ENCODE measurements around the gene CRELD2.
A peak's percentile ranks its signal among the peaks of the same experiment; 100 is the strongest.
"Not testable (repeated sequence)": the region's sequence is repeated elsewhere in the genome, so short reads cannot be mapped to it uniquely, and the experiment has no call there.

Gene CRELD2

DNA sequence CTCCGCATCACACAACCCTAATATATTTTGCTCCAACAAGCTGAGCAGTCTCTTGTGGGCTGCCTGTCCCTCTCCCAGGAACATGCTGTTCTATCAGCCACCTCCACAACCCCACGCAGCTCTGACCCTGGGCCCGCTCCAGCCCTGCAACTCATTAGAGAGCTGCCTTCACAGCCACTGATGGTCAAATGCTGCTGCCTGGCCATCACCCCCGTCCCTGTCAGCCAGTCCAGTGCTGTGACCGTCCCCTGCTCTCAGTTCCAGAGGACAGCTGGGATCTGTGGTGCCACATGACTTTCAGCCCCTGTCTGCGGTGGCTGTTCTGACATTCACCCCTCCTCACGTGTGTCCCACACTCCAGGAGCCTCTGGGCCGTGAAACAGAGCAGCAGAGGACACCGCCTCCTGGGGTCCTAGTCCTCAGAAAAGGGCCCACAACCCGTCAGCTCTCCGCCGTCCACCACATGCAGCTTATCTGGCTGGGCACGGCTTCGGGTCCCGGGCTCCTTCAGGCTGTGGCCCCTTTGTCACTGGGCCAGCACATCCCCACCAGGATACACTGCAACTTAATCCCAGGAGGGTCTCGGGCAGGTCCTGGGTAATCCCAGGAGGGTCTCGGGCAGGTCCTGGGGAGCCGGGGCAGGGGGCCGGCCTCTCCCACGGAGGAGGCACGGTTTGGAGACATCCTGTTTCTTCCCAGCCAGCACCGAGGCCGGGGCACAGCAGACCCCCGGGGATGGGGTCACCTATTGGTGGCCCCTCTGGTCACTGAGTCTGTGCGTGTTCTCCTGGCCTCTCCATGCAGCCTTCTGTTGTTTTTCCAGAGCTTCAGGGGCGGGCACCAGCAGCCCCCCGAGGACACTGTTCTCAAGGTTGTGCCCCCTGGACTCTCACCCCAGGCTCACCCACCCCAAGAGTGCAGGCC, 15.1 kb downstream of the CRELD2 start:
- DNase-seq: peak; percentile 46 to 51

DNA sequence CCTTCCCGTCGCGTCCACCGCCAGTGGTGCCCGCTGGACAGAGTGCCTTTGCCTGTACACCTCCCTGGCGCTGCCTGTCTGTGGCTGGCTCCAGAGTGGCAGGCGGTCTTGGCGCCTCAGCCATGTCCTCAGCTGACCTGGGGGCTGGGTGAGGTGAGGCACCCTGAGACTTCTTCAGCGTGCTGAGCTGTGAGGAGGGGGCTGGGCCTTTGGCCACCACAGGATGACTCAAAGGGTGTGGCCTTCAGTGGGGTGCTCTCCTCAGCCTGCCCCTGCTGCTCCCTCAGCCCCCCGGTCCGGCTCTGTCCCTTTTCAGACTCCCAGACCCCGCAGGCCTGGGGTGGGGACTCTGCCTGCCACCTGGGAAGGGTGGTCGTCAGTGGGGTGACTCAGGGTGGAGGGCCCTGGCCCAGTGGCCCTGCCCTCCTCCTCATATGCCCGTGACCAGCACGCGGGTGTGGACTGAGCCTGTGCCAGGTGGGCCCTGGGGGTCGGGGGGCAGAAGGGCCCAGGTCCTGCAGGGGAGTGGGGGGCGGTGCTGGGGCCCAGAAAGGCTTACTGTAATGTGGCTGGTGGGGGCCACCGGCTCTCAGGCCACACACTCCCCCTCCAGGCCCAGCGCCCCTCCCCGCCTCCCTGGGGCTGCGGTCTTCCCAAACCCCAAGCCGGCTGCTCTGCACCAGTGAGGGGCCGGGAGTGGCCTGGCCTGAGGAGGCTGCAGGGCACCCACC, 15.9 kb downstream of the CRELD2 start:
- DNase-seq: peak in 1 of 2 donors; percentile 12

DNA sequence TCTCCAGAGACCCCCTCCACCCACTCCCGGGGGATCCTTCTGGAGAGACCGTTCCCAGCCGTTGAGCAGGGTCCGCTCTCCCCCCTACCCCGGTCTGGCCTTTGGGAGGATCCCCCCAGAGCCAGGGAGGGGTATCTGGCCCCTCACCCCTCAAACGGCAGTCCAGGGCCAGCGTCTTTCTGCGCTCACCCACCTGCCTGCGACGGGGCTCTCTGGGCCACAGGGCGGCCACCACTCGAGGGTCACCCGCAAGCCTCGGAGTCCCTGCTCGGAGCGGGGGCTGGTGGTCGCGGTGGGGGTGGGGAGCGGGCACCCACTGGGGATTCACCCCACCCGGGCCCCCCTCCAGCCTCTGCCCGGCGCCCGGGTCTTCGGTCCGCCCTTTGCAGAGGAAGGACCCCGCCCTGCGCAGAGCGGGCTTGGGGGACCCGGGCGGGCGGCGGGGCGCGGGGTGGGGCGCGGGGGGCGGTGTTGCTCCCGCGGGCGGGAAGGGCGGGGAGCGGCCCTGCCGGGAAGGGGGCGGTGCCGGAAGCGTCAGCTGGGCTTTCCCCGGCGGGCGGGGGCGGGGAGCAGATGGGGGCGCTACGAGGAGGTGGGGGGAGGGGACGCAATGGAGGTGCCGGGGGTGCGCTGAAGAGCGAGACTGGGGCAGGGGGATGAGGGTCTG, 16.6 kb downstream of the CRELD2 start:
- DNase-seq: peak; percentile 6 to 40

DNA sequence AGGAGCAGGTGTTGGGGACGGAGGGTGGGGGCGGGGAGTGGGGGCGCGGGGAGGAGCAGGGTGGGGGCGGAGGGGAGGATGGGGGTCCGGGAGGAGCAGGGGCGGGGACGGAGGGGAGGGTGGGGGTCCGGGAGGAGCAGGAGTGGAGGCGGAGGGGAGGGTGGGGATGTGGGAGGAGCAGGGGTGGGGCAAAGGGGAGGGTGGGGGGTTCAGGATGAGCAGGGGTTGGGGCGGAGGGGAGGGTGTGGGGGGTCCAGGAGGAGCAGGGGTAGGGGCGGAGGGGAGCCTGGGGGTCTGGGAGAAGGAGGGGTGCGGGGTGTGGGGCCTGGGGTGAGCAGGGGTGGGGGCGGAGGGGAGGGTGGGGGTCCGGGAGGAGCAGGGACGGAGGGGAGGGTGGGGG, 17.1 kb downstream of the CRELD2 start:
- no peak for DNase-seq

DNA sequence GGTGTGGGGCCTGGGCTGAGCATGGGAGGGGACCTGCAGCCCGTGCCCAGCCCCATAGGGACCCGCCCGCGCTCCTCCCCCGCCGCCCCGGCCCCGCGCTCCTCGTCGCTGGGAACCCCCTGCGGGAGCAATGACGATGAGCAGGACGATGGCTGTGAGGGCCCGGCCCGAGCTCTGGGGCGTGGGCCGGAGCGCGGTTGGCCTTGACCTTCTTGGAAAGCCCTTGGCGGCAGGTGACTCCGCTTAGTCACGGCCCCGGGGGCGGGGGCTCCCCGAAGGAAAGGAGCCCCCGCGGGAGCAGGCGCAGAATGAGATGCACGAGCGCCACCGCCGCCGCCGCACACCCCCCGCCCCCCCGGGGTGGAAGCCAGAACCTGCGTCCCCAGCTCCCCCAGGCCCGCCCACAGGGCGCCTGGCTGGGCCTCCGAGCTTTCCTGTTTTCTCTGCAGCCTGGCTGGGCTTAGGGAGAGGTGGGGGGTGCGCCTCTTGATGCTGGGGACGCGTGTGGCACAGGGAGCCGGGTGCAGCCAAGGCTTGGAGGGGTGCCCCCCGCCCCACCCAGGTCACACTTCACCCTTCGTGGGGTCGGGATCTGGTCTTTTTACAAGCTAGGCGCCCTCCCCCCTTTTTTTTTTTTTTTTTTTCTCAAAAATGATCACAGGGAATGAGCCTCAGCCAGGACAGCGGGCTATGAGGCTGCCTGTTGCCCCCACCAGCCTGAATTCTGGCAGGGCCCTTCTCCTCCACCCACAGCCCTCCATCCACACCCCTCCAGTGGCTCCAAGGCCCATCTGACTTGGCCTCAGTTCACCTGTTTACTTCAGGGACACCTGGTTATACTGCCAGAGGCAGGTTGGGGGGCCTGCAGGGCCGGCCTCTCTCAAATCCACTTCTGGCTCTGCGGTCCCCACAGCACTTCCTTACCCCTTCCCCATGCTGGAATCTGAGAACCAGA, 17.9 kb downstream of the CRELD2 start:
- peak; percentile 21 to 76 for DNase-seq

DNA sequence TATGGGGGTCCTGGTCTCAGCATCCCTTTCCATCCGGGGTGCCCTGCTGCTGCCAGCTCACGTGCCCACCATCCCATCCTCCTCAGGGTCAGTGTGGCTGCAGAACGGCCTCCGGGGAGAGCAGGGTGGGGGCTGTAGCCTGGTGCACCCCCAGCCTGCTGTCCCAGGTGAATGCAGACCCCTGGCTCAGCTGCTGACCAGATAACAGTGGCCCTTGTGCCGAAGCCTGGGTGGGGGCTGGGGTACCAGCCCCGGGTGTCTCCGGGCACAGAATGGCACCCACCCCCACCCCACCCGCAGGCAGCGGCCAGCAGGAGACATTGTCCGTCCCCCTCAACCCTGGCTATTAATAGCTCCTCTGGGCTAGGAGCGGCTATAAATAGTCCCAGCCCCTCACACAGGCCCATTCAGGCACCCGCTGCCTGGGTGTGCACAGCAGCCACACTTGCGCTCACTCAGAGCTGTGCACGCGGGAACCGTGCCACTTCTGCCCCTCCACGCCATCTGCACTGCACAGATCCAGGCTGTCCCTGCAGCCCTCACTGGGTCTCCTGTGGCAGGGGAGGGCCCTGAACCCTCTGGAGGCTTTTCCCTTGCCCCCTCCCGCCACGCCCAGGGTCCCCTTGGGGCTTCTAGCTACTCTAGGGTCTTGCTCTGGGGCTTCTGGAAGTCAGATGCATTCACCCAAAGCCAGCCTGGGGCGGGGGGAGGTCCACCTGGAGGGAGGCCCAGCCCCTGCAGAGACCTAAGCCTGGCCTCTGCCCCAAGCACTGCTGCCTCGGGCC, 18.7 kb downstream of the CRELD2 start:
- DNase-seq: peak; percentile 54 to 81

DNA sequence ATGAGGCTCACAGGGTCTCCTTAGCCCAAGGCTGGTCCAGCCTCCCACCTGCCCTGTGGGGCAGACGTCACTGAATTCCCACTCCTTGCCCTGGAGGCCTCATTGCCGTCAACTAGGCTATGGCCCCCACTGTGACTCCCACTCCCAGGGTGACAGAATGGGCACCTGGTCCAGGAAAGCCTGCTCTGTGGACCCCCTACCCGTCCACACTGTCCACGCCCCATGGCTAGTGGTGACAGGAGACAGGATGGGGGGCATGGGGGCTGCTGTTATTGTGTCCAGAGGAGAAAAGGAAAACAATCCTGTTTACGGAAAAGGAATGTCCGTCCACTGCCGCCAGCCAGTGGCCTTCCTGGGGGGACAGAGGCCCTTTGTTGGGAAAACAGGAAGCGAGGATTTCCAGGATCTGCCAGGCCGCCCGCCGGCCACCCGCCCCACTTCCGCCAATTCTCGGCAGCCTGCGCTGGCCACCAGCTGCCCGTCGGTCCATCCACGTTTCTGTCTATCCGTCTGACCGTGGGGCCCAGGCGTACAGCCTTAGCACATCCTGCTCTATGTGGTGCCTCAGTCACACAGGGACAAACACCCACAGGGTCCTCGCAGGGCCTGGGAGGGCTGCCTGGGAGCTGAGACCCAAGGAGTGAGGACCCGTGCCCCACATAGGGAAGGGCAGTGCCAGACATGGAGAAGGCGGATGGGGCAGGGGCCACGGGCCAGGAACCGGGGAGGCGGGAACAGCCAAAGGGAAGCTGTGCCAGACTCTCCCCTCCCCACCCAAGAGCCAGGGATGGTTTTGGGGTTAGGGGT, 19.5 kb downstream of the CRELD2 start:
- peak; percentile 49 to 66 for DNase-seq

DNA sequence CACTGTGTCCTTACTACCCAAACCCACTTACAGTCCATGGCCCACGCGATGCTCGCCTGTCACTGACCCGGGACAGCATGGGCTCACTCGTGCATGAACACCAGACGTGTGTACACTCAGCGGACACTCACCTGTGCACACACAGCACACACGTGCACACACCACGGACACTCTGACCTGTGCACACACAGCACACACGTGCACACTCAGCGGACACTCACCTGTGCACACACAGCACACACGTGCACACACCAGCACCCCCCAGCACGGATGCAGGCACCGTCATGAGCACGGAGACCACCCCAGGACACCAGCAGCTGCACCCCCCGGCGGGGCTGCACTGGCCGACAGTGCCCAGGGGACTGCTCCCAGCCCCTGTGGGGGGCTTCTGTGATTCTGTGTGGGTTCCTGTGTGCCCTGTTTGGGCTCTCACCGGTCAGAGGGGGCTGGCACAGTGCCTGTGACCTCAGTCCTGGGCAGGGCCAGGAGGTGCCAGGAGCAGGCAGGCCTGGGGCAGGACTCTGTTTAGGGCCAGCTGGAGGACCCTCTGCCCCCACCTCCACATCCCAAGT, 20.2 kb downstream of the CRELD2 start:
- DNase-seq: no peak

DNA sequence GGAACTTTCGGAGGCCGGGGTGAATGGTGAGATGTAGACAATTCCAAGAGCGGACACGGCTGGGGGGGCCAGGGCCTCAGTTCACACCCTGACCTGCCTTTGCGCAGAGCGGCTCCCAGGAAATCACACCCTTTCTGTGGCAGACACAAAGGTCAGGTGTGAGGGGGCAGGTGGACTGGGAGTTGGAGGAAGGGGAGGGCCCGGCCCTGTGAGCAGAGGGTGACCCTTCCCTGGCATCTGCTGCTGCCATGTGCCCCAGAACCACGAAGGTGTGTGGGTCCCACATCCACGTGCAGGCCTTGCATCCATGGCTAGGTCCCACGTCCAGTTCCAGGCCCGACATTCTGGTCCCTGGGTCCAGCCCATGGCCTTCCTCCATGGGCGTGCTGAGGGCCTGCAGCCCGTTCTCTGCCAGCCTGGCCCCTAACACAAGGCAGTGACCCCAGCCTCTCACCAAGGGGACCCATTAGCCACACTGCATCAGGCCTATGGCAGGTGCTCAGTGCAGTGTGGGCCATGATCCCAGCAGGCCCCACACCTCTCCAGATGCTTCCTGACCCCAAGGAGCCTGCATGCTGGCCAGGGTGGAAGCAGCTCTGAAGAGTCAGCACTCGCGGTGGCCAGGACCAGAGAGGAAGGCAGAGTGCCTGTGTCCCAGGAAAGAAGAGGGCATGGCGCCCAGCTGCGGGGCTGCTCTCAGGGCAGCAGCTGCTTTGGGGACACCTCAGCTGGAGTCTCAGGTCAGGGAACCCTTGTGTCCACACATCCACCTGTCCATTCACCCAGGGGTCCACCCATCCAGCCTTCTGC, 23.3 kb downstream of the CRELD2 start:
- DNase-seq: no peak

DNA sequence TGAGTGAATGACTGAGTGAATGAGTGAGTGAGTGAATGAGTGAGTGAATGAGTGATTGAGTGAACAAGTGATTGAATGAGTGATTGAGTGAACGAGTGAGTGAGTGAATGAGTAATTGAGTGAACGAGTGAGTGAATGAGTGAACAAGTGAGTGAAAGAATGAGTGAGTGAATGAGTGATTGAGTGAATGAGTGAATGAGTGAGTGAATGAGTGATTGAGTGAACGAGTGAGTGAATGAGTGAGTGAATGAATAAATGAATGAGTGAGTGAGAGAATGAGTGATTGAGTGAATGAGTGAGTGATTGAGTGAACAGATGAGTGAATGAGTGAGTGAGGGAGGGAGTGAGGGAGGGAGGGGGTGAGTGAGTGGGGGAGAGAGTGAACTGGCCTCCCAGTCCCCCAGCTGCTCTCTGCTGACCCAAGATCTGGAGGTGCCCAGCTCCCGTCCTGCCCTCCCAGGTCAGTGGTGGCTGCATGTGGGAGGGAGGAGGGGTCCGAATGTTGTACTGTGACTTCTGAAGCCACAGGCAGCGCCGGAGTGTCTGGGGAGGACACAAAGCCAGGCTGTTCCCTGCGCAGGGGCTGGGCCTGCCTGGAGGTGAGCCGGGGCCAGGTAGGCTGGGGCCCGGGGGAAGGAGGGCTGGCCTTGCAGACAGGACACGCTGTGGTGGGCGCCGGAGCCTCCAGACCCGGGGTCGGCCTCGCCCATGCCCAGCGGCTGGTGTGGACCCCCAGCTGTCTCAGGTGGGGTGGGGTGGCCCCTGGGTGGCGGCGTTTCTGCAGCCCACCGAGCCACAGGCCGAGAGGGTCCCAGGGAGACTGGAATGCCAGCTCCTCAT, 24.4 kb downstream of the CRELD2 start:
- DNase-seq: no peak

DNA sequence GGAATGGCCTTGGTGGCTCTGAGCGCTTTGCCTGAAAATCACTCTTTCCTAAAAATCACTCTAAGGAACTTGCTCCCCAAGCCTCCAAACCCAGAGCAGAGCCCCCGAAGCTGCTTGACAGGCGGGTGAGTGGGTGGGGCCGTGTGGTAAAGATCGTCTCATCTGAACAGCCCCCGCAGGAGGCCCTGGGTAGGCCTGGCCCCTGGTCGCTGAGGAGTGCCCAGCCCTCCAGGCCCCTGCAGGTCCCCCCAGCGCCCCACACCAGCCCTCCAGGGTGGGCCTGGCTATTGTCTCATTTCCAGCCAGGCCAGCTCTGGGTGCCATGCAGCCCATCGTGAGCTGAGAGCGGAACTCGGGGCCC, 25.0 kb downstream of the CRELD2 start:
- DNase-seq: no peak

DNA sequence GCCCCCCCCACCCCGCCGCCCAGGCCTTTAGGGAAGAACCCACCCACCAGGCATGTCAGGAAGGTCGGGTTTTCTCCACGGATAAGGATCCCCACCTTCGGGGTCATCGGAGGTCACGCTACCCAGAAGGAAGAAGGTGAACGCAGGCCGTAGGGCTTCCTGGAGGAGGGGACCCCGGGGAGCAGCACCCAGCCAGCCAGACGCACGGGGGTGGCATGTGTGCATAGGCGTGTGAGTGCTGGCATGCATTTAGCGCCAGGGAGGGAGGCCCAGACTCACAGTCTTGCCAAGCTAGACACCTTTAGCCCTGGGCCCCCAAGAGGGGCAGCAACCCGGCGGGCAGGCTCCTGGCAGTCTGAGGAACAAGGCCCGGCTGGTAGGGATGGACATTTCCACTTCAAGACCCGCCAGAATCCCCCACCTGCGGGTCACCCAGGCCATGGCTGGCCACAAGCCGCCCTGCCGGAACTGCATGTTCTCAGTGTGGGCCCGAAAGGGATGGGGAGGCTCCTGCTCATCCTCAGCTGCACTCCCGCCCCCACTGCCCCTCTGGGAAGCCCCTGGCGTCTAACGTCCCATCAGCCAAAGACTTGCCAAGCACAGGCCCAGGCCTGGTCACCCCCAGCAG, 25.5 kb downstream of the CRELD2 start:
- no peak for DNase-seq

DNA sequence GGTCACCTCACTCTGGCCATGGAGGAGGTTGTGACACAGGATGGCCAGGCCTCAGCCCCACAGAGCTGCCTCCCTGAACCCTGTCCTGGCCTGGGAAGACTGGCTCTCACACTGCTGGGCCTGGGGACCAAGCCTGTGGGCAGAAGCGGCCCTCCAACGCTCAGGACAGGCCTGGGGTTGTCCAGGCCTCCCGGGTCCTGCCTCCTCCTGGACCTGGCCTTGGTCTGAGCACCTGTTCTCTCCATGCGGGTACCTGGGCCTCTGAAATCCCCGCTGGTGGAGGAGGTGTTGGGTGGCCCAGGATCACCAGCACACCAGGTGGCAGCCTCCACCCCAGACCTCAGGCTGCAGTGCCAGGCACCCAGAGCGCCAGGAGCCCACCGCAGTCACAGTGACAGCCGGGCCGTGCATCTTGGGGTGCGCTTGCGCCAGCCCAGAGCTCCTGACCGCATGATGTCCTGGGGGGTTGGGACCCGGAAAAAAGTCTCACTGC, 26.0 kb downstream of the CRELD2 start:
- no peak for DNase-seq

DNA sequence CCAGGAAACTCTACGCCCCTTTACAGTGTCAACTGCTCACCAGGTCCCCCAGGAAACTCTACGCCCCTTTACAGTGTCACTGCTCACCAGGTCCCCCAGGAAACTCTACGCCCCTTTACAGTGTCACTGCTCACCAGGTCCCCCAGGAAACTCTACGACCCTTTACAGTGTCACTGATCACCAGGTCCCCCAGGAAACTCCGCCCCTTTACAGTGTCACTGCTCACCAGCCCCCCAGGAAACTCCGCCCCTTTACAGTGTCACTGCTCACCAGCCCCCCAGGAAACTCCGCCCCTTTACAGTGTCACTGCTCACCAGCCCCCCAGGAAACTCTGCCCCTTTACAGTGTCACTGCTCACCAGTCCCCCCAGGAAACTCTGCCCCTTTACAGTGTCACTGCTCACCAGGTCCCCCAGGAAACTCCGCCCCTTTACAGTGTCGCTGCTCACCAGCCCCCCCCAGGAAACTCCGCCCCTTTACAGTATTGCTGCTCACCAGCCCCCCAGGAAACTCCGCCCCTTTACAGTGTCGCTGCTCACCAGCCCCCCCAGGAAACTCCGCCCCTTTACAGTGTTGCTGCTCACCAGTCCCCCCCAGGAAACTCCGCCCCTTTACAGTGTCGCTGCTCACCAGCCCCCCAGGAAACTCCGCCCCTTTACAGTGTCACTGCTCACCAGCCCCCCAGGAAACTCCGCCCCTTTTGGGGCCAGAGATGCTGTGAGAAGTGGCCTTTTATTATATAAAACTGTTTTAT, 26.8 kb downstream of the CRELD2 start:
- DNase-seq: not testable (repeated sequence)

DNA sequence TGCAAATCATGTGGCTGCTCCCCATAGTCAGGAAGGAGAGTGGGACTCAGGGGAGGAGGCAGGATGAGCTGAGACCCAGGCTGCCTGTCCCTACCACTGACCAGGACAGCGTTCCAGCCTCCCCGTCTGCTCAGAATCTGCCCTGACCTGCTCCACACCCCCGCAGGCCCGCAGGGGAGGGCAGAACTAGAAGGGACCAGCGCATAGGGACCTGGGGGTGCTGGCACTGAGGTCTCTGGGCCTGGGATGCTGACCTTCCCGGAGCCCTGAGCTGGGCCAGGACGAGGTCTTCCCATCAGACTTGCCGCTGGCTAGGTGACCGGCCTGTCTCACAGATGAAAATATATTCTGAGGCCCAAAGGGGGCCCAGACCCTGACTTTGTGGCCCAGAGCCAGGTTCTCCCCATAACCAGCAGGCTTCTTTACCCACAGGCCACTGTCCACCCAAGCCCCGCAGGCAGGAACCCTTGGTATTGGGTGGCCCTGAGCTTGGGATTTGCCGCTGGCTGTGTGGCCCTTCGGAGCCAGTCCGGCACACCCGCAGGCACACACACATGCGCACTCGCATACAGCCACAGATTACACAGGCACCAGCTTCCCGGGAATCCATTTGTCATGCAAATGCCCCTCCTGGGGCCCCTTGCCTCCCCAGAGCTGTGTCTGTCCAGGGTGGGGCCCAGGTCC, 28.3 kb downstream of the CRELD2 start:
- no peak for DNase-seq

DNA sequence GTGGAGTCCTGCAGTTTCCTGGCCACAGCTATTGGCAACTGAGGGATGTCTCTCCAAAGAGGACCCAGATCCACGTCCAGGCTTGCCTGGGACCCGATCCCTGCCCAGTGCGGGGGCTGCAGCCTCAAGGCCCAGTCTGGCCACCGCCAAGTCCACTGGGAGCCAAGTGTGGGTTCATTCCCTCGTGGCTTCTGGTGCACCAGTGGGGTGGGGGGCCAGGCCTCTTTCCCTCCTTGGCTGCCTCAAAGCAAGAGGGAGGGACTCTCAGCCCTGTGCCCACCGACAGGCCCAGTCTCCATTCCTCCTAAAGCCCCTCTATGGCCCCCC, 28.8 kb downstream of the CRELD2 start:
- DNase-seq: no peak
